Inflammatory macrophage treated with lipopolysaccharide for 4 hours (primary cell): ENCODE results near the gene MACROH2A2.
A peak's percentile ranks its signal among the peaks of the same experiment; 100 is the strongest.
"Not testable (repeated sequence)": the region's sequence is repeated elsewhere in the genome, so short reads cannot be mapped to it uniquely, and the experiment has no call there.

Experiments
- DNase-seq: peaks from one replicate; pipeline ENCODE4 v3.0.0-alpha.2; 2020

The MACROH2A2 gene

DNA sequence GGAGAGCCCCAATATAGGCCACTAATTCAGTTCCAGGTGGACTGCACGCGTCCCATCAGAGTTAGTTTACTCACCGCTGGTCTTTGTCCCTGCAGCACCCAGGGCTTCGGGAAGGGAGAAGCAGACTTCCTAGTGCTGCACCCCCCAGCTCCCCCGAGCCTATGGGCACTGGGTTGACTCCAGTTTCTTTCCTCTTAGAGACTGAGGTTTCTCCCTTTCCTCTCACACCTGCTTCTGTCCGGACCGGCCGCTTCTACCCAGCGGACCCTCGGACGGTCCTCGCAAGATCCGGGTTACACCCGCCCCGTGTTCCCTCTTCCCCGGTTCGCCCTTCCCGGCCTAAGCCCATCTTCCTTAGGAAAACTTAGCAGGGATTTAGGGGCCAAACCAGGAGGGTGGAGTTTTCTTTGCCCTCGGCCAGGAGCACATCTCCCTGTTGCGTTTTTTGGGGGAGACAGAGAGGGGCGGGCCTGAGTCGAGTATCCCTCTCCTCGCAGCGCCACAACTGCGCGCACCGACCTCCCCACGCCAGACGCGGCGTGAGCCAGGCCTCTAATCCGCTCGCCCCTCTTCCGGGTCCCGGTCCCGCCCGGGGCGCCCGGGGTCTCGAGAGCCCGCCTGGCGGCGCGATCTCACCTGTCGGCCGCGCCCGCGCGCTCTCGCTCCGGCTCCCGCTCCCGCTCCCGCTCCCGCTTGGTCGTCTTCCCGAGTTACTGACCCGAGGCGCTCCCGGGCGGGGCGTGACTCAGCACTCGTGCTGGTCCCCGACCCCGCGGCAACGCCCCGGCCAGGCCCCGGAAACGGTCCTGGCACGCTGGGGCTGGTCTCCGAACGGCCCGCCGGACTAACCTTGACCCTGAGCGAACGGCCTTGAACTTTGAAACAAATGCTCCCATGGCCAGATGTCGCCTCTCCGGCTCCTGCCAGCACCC, 79.7 kb downstream of the MACROH2A2 start, which contains the start of gene AIFM2:
TSS of gene AIFM2 (minus strand) at position 728 of the 932 bp plus-strand sequence. CDS start 8,741 bp downstream, outside the sequence.
- peak; percentile 71 for DNase-seq

DNA sequence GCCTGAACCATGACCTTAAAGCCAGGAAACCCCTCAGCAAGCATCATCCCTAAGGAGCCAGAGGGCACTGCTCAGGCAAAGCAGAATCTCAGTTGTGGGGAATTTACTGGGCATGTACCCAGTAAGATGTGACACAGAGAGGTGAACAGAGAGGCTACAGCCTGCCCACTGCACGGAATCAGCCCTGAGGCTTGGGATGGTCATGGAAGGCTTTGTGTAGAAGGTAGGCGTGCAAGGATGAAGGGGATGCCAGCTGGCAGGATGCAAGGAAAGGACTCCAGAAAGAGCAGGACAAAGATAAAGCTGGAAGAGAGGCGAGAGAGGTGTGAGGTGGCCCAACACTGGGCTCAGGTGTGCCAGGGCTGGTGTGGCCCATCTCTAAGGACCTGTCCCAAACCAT, 82.4 kb downstream of the MACROH2A2 start:
- DNase-seq: no peak

DNA sequence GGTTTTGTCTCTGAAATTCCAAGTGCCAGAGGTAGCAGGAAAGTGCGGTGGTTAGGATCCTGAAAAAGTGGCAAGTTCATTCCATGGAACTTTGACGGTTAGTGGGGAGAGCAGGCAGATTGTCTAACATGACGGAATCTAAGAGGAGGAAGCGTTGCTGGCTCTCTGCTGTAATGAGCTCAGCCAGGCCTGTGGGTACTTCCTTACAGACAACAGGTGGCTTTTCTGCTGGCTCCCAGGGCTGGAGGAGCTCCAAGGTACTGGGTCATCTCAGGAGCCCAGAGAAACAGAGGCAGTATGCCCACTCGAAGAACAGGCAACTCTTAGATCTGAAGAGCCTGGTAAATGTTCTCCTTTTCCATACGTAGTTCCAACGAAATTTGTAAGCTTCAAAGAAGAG, 83.0 kb downstream of the MACROH2A2 start:
- no peak for DNase-seq

DNA sequence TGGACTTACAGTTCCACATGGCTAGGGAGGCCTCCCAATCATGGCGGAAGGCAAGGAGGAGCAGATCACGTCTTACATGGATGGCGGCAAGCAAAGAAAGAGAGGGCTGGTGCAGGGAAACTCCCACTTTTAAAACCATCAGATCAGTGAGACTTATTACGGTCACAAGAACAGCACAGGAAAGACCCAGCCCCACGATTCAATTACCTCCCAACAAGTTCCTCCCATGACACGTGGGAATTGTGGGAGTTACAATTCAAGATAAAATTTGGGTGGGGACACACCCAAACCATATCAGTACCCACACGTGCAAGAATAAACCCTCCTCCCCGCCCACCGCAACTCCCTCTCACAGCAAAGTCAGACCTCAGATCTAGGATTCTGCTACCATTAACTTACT, 84.5 kb downstream of the MACROH2A2 start:
- no peak for DNase-seq

DNA sequence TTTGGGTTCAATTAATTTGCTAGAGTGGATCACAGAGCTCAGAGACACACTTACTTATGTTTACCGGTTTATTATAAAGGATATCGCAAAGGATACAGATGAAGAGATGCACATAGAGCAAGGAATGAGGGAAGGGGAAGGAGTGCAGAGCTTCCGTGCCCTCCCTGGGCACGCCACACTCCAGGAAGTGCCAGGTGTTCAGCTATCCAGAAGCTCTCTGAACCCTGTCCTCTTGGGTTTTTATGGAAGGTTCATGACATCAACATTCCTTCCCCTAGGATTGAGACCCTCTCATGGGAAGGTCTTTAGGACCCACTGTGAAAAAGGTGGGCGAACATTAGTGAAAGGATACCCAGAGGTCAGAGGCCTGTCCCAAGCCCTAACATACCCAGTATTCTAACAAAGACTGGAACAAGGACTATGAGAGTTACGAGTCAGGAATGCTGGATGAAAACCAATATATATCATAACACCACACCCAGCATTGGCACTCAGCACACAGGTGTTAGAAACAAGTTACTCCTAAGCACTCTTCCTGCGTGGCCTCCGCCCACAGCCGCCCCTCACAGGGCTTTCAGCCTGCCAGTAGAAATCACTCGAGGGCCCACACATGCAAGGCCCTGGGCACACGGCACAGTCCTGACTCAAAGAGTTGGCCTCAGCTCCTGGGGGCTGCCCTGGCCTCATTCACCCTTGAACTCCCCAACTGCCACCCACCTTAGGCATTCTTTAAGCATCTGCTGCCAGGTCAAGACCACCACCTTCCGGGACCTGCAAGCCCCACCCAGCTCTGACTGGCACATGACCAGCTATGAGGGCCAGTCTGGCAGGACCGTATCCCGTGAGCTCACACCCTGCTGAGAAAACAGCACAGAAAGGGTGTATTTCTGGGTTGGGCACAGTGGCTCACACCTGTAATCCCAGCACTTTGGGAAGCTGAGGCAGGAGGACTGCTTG, 85.6 kb downstream of the MACROH2A2 start:
- DNase-seq: no peak

DNA sequence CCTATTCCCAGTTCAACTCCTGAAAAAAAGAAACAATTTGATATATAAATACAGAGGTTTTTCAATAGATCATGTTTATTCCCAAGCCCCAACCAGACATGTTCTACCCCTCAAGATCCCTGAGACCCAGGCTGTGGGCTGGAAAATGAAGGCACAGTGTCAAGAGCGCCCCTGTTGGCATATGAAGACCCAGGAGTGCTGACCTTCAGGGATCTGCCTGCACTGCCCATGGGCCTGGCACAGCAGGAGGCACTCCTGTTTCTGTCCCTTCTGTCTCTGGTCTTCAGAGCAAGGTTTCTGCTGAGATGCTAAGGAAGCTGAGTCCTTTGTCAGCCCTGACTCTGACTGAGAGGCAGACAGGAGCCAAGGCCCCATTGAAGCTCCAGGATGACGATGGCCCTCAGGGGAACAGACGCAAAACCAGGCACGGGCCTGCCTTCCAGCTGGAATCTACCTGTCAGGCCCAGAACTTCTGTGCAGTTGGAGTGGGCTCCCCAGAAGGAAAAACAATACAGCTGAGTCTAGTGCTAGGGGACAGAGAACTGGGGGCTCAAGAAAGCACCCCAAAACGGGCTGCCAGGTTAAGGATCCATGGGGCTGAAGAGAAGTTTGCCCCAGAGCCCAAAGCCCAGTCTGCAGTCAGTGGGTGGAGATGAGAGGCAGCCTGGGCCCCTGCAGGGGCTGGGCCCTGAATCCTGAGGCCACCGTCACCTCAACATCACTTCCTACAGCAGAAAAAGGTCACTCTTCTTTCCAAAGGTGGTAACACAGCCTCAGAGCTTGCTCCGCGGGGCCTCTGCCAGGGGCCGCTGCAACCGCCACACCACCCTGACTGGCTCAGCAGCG, 86.7 kb downstream of the MACROH2A2 start:
- DNase-seq: no peak

DNA sequence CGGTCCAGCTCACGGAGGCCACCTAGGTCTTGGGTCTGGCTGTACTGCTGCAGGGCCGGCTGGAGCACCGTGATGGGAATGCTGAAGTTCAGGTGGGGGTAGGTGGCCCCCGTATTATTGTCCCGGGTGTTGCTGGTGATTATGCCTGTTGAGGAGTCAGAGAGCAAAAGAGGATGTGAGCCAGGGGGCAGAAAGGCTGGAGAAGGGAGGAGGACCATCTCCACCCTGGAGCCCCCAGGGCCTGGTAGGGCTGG, 87.3 kb downstream of the MACROH2A2 start:
- no peak for DNase-seq

DNA sequence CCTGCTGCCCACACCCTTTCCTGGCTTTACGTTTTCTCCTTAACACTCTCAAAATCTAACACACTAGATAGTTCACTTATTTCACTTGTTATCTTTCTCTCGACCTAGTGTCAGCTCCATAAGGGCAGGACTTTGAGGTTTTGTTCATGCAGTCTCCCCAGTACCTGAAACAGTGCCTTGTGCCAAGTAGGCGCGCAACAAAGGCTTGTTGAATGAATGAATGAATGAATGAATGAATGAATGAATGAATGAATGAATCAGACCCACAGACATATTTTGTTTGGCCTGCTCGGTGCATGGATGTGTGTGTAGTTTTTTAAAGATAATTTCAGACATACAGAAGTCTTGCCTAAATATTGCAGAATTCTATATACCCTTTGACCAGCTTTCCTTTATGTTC, 87.7 kb downstream of the MACROH2A2 start:
- no peak for DNase-seq

DNA sequence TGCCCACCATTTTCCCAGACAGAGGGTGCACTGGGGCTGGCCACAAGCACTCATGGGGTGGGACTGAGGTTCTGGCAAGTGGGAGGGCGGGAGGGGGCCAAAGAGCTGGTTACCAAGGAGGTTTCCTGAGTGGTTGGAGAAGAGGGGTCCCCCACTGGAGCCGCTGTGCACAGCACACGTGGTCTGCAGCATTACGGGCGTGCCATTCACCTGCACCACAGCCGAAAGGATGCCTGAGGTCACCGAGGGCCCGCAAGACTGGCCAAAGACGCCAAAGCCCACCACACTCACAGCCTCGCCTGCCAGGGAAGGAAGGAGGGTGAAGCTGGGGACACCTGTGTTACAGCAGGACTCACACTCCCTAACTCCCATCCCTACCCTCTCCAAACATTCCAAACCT, 89.9 kb downstream of the MACROH2A2 start:
- no peak for DNase-seq

DNA sequence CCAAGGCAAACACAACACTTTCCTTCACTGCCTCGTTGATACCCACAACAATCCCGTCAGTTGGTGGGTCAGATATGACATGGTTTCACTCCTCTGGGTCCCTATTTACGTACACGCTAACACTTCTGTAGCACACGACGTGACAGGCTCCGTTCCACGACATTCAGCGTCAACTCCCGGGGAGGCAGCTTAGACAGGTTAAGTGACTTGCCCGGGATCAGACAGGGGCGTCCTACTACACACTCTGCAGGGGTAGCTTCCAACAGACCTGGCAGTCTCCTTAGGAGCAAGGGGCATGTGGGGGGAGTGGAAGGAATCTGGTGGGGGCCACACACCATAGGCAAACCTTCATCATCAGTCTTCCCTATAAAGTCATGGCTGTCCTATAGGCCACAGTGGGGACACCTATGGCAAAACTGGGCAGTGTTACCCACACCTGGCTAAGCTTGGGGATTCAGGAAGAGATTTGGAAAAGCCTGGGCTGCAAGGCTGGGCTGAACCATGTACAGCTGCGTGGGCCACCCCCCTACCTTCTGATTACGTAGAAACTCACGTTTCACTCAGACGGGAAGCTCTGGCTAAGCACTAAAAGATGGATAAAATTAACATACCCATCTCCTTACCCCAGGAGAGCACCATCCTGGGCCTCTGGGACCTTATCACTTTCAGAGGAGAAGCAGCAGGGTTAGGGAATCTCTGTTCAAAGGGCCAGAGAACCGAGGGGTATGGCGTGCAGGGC, 91.9 kb downstream of the MACROH2A2 start:
- no peak for DNase-seq

DNA sequence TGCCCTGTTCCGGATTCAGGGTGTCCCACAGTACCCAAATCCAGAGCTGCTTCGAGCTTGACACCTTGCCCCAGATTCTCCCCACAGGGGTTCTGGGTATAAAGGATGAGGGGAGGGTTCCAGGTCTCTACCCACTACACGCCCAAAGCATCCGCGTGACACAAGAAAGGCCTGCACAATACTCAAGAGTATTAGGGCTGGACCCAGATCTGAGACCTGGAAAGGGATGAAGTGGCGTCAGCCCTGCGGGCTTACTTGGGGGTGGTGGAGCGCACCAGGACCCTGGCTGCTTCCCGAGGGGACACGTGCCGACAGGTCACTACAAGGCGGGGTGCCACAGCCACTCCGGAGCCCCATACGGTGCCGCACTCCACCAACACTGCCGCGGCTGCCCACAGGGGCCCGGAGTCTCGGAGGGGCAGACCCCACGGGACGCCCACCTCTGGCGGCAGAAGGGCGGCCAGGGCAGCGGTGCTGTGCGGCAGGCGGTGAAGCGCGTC, 92.6 kb downstream of the MACROH2A2 start:
- no peak for DNase-seq

DNA sequence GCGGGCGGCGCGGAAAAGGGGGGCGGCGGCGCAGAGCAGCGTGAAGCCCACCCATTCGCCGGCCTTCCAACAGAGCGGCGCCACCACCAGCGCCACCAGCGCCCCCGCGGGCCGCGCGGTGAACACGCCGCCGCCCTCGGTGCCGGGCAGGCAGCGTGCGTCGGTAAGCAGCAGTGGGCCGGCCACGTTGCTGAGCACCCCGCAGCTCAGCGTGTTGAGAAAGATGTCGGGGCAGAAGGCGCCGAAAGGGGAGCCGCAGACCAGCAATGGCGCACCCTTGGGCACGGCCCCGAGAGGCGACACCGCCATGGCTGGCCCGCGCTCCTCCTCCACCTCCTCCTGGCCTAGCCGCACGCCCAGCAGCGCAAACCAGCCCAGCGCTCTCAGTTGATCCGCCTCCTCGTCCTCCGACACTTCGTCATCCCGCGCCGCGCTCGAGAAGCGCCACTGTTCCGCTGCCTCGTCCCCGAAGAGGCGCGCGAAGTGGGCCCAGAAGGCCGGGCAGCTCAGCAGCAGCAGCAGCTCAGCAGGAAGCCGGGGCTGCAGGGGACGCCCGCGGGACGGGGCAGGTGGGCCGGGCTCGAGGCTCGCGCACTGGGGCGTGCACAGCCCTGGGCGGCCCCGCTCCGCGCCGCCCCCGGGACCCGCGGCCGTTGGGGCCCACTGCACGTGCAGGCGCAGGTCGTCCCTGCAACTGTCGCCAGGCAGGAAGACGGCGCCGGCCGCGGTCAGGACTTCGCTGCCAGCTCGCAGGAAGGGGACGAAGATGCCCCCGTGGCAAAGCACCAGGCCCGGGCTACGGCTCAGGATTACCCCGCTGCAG, 93.2 kb downstream of the MACROH2A2 start:
- peak; percentile 67 for DNase-seq

DNA sequence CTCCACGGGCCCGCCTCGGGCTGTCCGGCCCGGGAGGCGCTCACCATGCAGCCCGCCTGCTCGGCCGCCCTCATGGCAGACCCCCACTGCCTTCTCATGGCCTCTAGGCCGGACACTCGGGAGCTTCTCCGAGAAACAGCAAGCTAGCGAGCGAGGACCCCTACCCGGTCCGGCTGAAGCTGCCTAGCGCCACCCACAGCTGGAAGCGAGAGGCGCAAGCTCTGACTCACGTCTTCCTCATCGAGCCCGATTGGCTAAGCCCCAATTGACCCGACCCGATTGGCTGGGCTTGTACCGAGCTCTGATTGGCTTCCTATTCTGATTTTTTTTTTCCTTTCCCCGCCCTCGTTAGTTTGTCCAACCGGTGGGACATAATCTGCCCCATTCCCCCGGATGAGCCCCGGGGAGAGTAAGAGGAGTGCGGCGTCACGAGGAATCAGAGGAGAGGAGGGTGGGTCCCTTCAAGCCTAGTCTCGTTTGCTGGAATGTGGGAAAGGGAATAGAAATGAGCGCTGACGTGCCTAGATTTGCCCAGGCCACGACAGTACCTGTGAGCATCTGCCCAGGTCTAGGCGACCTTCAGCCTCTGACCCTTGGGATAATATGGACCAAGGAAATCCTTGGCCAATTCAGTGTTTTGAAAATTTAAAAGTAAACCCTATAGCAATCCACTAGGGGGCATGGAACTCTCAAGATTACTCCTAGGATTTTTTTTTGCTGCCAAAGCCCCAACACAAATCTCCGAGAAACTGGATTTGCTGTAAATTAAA, 94.0 kb downstream of the MACROH2A2 start, which contains the start of gene TYSND1:
TSS of gene TYSND1 (minus strand) at position 212 of the 770 bp plus-strand sequence. CDS start at position 98, 114 bp downstream.
- DNase-seq: peak; percentile 96

DNA sequence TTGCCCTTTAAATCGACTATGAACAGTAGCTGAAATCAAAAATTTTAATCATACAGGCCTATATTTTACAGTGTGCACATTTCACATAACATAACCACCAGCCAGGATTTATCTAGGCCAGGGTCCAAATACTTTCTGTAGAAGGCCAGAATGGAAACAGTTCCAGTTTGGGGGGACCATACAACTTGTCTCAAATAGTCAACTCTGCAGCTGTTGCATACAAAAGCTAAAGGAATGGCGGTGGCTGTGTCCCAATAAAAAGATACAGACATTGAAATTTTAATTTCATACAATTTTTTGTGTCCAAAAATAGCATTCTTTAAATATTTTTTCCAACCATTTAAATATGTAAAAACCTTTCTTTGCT, 94.6 kb downstream of the MACROH2A2 start:
- DNase-seq: no peak

DNA sequence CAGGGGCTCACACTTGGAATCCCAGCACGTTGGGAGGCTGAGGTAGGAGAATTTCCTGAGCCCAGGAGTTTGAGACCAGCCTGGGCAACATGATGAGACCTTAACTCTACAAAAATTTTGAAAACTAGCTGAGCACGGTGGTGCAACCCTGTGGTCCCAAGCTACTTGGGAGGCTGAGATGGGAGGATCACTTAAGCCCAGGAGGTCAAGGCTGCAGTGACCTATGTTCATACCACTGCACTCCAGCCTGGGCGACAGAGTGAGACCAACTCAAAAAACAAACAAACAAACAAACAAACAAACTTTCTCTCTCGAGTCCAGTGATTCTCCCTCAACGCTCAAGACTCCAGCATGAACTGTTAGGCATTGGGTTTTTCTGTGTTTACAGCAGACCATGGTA, 95.9 kb downstream of the MACROH2A2 start:
- DNase-seq: no peak

DNA sequence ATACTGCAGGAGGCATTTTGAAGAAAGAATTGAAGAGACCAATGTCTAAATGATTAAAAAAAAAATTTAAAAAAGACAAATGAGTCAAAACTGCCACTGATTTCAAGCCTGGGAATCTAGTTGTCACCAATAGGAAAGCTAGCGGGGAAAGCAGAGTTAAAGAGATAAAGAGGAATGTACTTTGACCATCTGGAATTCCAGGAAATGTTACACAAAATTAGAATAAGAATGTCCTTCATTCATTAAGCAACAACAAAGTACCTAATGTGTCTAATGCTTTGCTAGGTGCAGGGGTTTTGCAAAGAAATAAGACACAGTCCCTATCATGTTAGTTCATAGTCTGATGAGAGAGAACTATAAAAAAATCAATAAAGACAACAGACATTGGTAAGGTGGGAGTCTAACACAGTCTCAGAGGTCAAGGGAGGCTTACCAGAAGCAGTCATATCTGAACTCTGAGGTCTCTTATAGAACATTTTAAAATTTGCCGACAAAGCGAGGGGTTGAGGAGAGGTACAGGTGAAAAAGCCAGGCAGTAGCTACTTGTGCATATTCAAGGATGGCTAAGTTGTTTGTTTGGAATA, 102.7 kb downstream of the MACROH2A2 start:
- no peak for DNase-seq

DNA sequence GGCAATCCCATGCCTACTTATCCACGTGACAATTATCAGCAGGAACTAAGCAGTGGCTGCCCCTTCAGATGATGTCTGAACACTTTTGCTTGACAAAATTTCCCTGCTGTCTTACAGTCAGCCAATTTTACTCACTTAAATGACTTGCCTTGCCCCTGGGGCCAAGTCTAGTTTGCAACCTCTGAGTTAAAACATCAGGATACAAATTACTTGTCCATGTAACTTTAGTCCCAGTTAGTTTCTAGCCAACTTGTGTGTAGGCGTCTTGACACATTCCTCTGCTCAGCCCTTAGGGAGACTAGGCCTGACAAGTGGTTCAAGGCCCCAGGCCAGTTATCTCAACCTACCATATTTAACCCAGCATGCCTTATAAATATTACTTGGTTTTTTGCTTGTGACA, 105.5 kb downstream of the MACROH2A2 start:
- no peak for DNase-seq

DNA sequence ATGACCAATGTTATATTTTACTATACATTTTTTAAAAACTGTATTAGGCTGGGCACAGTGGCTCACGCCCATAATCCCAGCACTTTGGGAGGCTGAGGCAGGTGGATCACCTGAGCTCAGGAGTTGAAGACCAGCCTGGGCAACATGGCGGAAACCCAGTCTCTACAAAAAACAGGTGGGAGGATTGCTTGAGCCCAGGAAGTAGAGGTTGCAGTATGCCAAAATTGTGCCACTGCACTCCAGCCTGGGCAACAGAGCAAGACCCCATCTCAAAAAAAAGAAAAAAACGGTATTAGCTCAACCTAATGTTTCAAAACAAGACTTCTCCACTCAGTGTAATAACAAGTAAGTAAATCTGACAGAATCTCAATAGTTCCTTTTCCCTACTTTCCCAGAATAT, 106.7 kb downstream of the MACROH2A2 start:
- not testable (repeated sequence) for DNase-seq

DNA sequence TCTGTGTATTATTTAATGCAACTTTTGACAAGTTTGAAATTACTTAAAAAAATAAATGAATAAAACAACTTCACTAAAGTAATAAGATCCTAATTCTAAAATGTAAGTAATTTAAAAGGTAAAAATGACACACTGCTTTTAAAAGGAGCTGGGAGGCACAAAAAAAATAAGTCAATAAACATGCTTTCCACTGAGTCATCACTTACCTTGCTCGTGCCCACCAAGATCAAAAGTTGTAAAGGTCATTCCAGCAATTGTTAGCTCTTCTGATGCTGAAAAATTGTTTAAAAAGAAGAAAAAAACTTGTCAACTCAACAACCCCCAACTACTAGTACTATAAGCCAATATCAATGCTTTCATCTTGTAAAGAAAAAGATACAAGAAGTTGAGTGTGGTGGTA, 108.2 kb downstream of the MACROH2A2 start:
- DNase-seq: no peak
